T follicular helper cell (primary cell): ENCODE measurements around the gene DLX4.

Experiments used
- DNase-seq: peaks from one replicate; pipeline ENCODE4 v3.0.0-alpha.2; 2020; ENCODE audit warnings: low read depth

DLX4 gene

DNA sequence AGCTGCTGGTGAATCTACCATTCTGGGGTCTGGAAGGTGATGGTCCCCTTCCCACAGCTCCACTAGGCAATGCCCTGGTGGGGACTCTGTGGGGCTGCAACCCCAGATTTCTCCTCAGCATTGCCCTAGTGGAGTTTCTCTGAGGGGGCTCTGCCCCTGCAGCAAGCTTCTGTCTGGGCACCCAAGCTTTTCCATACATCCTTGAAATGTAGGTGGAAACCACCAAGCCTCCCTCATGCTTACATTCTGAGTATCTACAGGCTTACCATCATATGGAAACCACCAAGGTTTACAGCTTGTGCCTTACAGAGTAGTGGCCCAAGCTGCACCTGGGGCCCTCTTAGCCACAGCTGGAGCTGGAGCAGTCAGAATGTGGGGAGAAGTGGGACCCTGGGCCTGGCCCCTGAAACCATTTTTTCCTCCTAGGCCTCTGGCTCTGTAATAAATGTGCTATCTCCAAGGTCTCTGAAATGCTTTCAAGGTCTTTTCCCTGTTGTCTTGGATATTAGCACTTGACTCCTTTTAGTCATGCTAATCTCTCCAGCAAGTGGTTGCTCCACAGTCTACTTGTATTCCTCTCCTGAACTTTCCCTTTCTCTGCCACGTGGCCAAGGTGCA, 45.6 kb downstream of the DLX4 start:
- DNase-seq: no peak

DNA sequence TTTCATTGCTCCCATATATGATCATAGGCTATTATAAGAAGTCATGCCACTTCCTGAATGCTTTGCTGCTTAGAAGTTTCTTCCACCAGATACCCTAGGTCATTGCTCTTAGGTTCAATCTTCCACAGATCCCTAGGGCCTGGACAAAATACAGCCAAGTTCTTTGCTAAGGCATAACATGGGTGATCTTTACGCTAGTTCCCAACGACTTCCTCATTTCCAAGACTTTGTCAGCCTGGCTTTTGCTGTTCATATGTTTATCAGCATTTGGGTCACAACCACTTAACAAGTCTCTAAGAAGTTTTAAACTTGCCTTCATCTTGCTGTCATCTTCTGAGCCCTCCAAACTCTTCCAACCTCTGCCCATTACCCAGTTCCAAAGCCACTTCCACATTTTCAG, 46.2 kb downstream of the DLX4 start:
- DNase-seq: no peak

DNA sequence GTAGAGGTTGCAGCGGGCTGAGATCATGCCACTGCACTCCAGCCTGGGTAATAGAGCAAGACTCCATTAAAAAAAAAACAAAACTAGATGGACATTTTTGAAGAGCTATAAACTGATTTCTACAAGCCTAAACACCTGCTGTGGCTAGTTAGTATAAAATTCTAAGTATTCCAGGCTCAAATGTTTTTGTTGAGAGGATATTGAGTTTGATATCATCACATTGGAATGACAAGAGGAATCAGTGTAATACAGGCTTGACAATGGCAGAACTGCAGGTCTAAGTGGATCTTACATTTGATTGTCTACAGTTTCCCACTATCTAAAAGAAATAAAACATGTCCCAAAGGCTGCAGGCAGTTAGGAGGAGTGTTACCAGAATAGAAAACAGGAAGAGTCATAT, 49.9 kb downstream of the DLX4 start:
- DNase-seq: no peak

DNA sequence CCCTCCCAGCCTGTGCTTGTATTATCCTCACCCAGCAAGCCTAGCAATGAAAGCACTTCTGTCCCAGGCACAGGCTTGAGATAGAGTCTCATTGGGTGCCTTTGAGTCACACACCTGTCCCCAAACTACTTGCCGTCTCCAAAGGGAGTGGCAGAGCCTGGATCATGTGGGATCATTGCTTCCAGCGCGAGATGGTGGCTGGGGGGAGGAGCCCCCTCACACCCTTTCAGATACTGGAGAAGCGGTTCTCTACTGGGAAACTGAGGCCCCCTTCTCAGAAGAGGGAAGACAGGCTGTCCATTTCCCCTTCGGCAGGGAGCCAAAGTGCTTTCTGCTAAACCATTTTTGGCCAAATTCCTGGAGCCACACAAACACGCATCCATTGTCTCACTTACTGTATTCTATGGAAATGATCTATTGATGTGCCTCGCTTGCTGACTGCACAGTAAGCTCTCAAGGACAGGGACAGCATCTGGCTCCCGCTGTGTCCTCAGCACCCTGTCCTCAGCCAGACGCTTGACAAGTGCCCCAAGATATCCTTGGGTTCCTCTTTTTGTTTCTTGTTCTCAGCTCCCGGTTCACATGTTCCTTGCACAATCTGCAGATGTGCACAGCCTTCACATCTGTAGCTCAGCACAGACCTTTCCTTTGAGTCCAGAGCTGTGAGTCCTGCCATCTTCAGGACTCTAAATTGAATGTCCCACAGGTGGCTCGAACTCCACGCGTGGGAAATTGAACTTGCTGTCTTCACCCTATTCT, 52.0 kb downstream of the DLX4 start:
- DNase-seq: no peak

DNA sequence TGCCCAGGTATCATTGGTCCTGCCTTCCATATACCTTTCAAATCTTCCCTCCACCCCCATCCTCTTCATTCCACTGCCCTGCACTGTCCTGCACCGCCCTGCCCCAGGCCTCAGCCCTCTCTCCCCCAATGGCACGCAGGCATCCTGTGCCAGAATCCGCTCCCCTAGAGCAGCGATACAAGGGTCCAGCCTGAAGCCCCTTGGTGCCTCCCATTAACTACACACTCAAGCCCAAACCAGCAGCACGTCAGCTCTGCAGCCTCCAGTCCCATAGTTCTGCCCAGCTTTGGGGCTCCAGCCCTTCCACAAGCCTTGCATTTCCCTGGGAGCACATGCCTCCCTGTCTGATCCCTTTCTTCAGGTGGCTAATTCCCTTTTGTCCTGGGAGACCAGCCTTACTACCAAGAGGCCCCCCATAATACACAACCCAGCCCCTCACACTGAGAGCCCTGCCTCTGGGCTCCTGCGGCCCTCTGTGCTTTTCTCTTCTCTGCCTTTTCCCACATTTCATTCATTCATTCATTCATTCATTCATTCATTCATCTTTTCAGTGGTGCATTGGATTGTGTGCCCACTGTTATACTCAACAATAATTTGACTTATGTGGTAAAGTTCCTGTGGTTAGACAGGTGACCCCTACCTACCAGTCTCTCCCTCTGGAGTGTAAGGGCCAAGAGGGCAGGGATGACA, 52.8 kb downstream of the DLX4 start:
- DNase-seq: no peak

DNA sequence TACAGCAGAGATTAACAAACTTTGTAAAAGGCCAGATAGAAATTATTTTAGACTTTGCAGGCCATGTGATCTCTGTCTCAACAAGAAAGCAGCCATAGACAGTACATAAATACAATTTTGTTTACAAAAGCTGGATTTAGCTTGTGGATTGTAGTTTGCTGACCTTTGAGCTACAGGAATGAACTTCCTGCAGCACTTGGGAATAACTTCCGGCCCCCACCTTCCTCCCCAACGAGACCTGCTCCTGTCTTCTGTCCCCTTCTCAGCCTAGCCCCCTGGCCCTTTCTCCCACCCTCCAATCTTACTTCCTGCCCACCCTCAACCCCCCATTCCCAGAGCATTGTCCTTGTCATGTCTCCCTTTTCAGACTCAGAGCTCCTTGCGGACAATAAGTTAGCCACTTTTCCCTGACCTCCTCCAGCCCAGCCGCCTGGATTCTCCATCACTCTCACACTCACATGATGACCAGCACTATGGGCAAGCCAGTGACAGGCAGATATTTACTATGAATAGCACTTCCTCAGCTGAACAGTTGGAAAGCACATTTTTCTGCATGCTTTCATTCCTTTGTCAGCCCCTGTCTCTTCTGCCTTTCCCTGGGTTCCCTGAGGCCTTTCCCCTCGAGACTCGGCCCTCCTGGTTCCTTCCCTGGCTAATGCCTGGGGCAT, 53.6 kb downstream of the DLX4 start:
- DNase-seq: no peak

DNA sequence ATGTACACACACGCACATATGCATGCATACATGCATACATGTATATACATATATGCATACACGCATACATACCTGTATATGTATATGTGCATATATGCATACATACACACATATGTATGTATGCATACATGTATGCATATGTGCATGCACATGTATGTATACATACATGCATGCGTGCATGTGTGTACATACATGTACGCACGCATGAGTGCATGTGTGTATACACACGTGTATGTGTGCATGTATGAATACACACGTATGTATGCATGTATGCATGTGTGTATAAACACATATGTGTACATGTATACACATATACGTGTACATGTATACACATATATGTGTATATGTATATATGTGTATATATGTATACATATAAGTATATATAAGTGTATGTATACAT, 54.5 kb downstream of the DLX4 start:
- DNase-seq: no peak
